ENCODE data around the gene MOB1A.
A peak's percentile ranks its signal among the peaks of the same experiment; 100 is the strongest.

The MOB1A gene

DNA sequence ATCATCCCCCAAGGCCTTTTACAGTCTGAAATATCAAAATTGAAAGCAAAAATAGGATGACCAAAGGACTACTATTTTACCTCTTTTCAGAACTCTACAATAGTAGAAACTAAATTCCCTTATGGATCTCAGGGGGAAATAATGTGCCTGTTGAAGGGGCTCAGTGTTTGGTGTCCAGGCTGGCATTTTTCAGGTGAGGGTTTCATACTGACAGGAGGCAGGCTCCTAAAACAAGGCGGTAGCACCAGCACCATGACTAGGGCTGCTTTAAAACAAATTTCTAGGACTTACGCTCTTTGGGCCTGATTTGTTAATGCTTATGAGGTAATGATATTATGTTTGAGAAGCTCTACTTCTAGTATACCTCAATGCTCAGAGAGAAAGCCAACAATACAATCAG, 25.7 kb downstream of the MOB1A start:
- Histone ChIP-seq H3K36me3 (ENCODE audit: control insufficient read depth in 5 of 5, insufficient read depth in 5 of 5, low read length in 5 of 5) (peaks cover 29 to 50% (median 34%) of the 10 kb centered on the region in 5 donors), H3K4me1 (ENCODE audit: control insufficient read depth in 5 of 5, insufficient read depth in 5 of 5, low read length in 5 of 5) (peaks cover 3 to 9% (median 8%) of the 10 kb centered on the region in 5 donors), H3K4me3 (ENCODE audit: low read depth in 1 of 5, low read length in 5 of 5) (no peak overlapping the region), H3K9me3 (ENCODE audit: control insufficient read depth in 5 of 5, low read length in 5 of 5) (no peaks in the 10 kb centered on the region), H3K27ac (ENCODE audit: low read depth, low read length) (no peak overlapping the region), H3K27me3 (ENCODE audit: control insufficient read depth in 5 of 5, insufficient read depth in 4 of 5, low read length in 5 of 5) (no peaks in the 10 kb centered on the region), H3K9ac (ENCODE audit: low read length in 5 of 5) (no peak overlapping the region)

DNA sequence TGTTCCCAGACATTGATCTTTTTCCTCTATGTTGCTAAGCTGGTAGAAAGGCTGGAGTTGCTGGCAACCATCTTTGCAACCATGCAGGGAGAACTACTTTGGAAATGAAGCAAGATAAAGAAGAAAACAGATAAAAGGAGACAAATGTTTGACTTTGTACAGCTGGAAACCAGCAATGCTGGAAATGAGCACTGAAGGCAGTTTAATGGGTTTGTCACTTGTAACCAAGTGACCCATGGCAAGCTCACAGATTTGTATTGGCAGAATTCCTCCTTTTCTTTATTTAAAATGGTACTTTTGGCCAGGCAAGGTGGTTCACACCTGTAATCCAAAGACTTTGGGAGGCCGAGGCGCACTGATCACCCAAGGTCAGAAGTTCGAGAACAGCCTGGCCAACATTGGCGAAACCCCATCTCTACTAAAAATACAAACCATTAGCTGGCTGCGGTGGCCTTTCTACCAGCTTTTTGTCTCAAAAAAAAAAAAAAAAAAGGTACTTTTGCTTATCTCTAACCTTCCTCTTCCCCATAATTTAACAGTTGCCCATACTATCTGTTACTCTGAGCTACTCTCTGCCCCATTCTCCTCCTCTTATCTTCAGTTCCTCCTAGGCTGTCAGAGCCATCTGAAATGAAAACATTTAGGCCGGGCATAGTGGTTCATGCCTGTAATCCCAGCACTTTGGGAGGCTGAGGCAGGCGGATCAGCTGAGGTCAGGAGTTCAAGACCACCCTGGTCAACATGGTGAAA, 28.9 kb downstream of the MOB1A start:
- H3K9me3 ChIP-seq (ENCODE audit: control insufficient read depth in 5 of 5, low read length in 5 of 5), result no peaks in the 10 kb centered on the region
- H3K9ac ChIP-seq (ENCODE audit: low read length in 5 of 5), result no peak overlapping the region
- no peak overlapping the region for H3K4me3 ChIP-seq (ENCODE audit: low read depth in 1 of 5, low read length in 5 of 5)
- peaks cover 8 to 24% (median 21%) of the 10 kb centered on the region in 5 donors for H3K4me1 ChIP-seq (ENCODE audit: control insufficient read depth in 5 of 5, insufficient read depth in 5 of 5, low read length in 5 of 5)
- no peak overlapping the region for H3K27ac ChIP-seq (ENCODE audit: low read depth, low read length)
- no peaks in the 10 kb centered on the region for H3K27me3 ChIP-seq (ENCODE audit: control insufficient read depth in 5 of 5, insufficient read depth in 4 of 5, low read length in 5 of 5)
- peaks cover 9 to 31% (median 15%) of the 10 kb centered on the region in 5 donors for H3K36me3 ChIP-seq (ENCODE audit: control insufficient read depth in 5 of 5, insufficient read depth in 5 of 5, low read length in 5 of 5)

DNA sequence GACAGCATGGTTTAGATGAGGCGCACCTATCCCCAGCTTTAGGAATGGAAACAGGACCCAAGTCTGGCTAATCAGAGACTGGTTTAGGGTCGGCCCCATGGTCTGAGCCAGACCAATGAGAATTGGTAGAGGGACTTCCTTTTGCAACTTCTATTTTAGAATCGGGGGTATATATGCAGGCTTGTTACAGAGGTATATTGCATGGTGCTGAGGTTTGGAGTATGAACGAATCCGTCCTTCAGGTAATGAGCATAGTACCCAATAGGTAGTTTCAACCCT, 29.5 kb downstream of the MOB1A start:
- Histone ChIP-seq H3K9me3 (ENCODE audit: control insufficient read depth in 5 of 5, low read length in 5 of 5) (no peaks in the 10 kb centered on the region), H3K27ac (ENCODE audit: low read depth, low read length) (no peak overlapping the region), H3K9ac (ENCODE audit: low read length in 5 of 5) (no peak overlapping the region), H3K4me1 (ENCODE audit: control insufficient read depth in 5 of 5, insufficient read depth in 5 of 5, low read length in 5 of 5) (peaks cover 8 to 24% (median 21%) of the 10 kb centered on the region in 5 donors), H3K4me3 (ENCODE audit: low read depth in 1 of 5, low read length in 5 of 5) (no peak overlapping the region), H3K36me3 (ENCODE audit: control insufficient read depth in 5 of 5, insufficient read depth in 5 of 5, low read length in 5 of 5) (peaks cover 5 to 31% (median 15%) of the 10 kb centered on the region in 5 donors), H3K27me3 (ENCODE audit: control insufficient read depth in 5 of 5, insufficient read depth in 4 of 5, low read length in 5 of 5) (no peaks in the 10 kb centered on the region)

- Histone ChIP-seq H3K4me1 (ENCODE audit: control insufficient read depth in 5 of 5, insufficient read depth in 5 of 5, low read length in 5 of 5) (peaks cover 8 to 24% (median 21%) of the 10 kb centered on the region in 5 donors), H3K9me3 (ENCODE audit: control insufficient read depth in 5 of 5, low read length in 5 of 5) (no peaks in the 10 kb centered on the region), H3K9ac (ENCODE audit: low read length in 5 of 5) (peak overlapping the region; percentile 62 to 87 (median 81)), H3K27ac (ENCODE audit: low read depth, low read length) (no peak overlapping the region), H3K4me3 (ENCODE audit: low read depth in 1 of 5, low read length in 5 of 5) (peak overlapping the region; percentile 79 to 92 (median 82)), H3K36me3 (ENCODE audit: control insufficient read depth in 5 of 5, insufficient read depth in 5 of 5, low read length in 5 of 5) (peaks cover 5 to 28% (median 13%) of the 10 kb centered on the region in 5 donors), H3K27me3 (ENCODE audit: control insufficient read depth in 5 of 5, insufficient read depth in 4 of 5, low read length in 5 of 5) (no peaks in the 10 kb centered on the region)
Measured at GRCh38 chr2:74148457-74149246, 30.0 kb downstream of the MOB1A start.

DNA sequence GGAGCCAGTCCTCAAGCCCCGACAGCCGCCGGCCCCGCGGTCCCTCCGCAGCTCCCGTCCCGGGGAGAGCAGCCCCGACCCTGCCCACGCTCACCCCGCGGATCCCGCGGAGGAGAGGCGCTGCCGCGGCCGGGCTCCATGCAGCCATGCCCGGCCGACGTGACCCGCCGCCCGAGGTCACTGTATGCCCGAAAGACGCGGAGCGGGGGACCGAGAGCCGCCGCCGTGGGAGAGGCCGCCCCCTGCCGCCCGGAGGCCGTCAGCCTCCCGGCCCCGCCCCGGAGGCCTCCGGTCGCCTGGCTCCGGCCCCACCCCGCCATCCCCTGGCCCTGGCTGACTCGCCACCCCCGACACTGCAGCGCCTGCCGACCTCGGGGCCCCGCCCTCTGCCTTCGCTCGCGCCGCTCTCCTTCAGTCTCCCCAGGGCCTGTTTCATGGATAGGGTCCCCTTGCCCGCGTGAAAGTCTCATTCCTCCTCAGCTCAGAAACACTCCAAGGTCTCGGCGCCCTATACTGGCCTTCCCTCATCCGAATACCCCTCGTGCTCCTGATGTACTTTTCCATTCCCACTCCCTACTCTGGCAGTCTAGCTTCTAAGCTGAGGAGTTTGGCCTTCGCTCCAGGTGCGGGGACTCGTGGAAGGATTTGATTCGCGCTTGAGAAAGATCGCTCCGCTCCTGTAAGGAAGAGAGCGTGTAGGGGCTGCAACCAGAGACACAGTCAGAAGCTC, 30.8 kb downstream of the MOB1A start, which contains the start of gene BOLA3:
Gene BOLA3, minus strand, starts transcription at position 186 of the 730 bp plus-strand sequence. Its CDS starts 38 bp downstream, at position 148.
- Histone ChIP-seq H3K36me3 (ENCODE audit: control insufficient read depth in 5 of 5, insufficient read depth in 5 of 5, low read length in 5 of 5) (peaks cover 0 to 21% (median 10%) of the 10 kb centered on the region in 5 donors), H3K27ac (ENCODE audit: low read depth, low read length) (peak within 1 kb of the TSS; percentile 41), H3K27me3 (ENCODE audit: control insufficient read depth in 5 of 5, insufficient read depth in 4 of 5, low read length in 5 of 5) (no peaks in the 10 kb centered on the region), H3K9ac (ENCODE audit: low read length in 5 of 5) (peak within 1 kb of the TSS; percentile 83 to 92 (median 84)), H3K9me3 (ENCODE audit: control insufficient read depth in 5 of 5, low read length in 5 of 5) (no peaks in the 10 kb centered on the region), H3K4me1 (ENCODE audit: control insufficient read depth in 5 of 5, insufficient read depth in 5 of 5, low read length in 5 of 5) (peaks cover 8 to 24% (median 21%) of the 10 kb centered on the region in 5 donors), H3K4me3 (ENCODE audit: low read depth in 1 of 5, low read length in 5 of 5) (peak within 1 kb of the TSS; percentile 79 to 92 (median 82))

- no peaks in the 10 kb centered on the region for H3K27me3 ChIP-seq (ENCODE audit: control insufficient read depth in 5 of 5, insufficient read depth in 4 of 5, low read length in 5 of 5)
- H3K27ac ChIP-seq (ENCODE audit: low read depth, low read length), result peak overlapping the region; percentile 41
- peaks cover 0 to 23% (median 13%) of the 10 kb centered on the region in 5 donors for H3K36me3 ChIP-seq (ENCODE audit: control insufficient read depth in 5 of 5, insufficient read depth in 5 of 5, low read length in 5 of 5)
- peak overlapping the region; percentile 64 to 86 (median 82) for H3K4me3 ChIP-seq (ENCODE audit: low read depth in 1 of 5, low read length in 5 of 5)
- H3K4me1 ChIP-seq (ENCODE audit: control insufficient read depth in 5 of 5, insufficient read depth in 5 of 5, low read length in 5 of 5), result peaks cover 8 to 24% (median 21%) of the 10 kb centered on the region in 5 donors
- peak overlapping the region; percentile 74 to 92 (median 84) for H3K9ac ChIP-seq (ENCODE audit: low read length in 5 of 5)
- no peaks in the 10 kb centered on the region for H3K9me3 ChIP-seq (ENCODE audit: control insufficient read depth in 5 of 5, low read length in 5 of 5)
Measured at GRCh38 chr2:74146929-74147726, 31.6 kb downstream of the MOB1A start.

GRCh38 chr2:74142340-74142739, 36.3 kb downstream of the MOB1A start:
- H3K9me3 ChIP-seq (ENCODE audit: control insufficient read depth in 5 of 5, low read length in 5 of 5), result no peaks in the 10 kb centered on the region
- H3K36me3 ChIP-seq (ENCODE audit: control insufficient read depth in 5 of 5, insufficient read depth in 5 of 5, low read length in 5 of 5), result peaks cover 0 to 26% (median 14%) of the 10 kb centered on the region in 5 donors
- H3K27me3 ChIP-seq (ENCODE audit: control insufficient read depth in 5 of 5, insufficient read depth in 4 of 5, low read length in 5 of 5), result no peaks in the 10 kb centered on the region
- no peak overlapping the region for H3K27ac ChIP-seq (ENCODE audit: low read depth, low read length)
- H3K4me1 ChIP-seq (ENCODE audit: control insufficient read depth in 5 of 5, insufficient read depth in 5 of 5, low read length in 5 of 5), result peaks cover 5 to 14% (median 11%) of the 10 kb centered on the region in 5 donors
- H3K4me3 ChIP-seq (ENCODE audit: low read depth in 1 of 5, low read length in 5 of 5), result no peak overlapping the region
- no peak overlapping the region for H3K9ac ChIP-seq (ENCODE audit: low read length in 5 of 5)

GRCh38 chr2:74138600-74139323, 39.9 kb downstream of the MOB1A start:
- Histone ChIP-seq H3K4me1 (ENCODE audit: control insufficient read depth in 5 of 5, insufficient read depth in 5 of 5, low read length in 5 of 5) (no peaks in the 10 kb centered on the region), H3K27me3 (ENCODE audit: control insufficient read depth in 5 of 5, insufficient read depth in 4 of 5, low read length in 5 of 5) (no peaks in the 10 kb centered on the region), H3K36me3 (ENCODE audit: control insufficient read depth in 5 of 5, insufficient read depth in 5 of 5, low read length in 5 of 5) (peaks cover 3 to 37% (median 20%) of the 10 kb centered on the region in 5 donors), H3K4me3 (ENCODE audit: low read depth in 1 of 5, low read length in 5 of 5) (no peak overlapping the region), H3K9me3 (ENCODE audit: control insufficient read depth in 5 of 5, low read length in 5 of 5) (no peaks in the 10 kb centered on the region), H3K27ac (ENCODE audit: low read depth, low read length) (no peak overlapping the region), H3K9ac (ENCODE audit: low read length in 5 of 5) (no peak overlapping the region)

Data from subcutaneous abdominal adipose tissue (tissue), 5 donors.